Pancreas (tissue), 10 donors: ENCODE results near the gene FGD3. TPM values are rescaled to one million over a fixed set of nuclear protein-coding genes. Genes with fewer than 3 reads are reported as not detected.

Experiments used
- ATAC-seq, 4 donors: fragments of 200-7000 bp; cut with Tn5 transposase; one replicate each; pipeline versions ENCODE4 v1.8.0 to v1.9.1; 2020; ENCODE audit warnings: mild to moderate bottlenecking in 4 of 4, moderate library complexity in 4 of 4
- DNase-seq, 6 donors: peaks; one replicate each; pipeline ENCODE4 v3.0.0-alpha.2; 2020
- FAIRE-seq: peaks from 2 replicates; lab custom pipeline; 2012; peaks lifted over from hg19 to GRCh38; lab: Jason Lieb, UNC
- H3K27ac ChIP-seq, 4 donors: fragments of 200-600 bp; sonication (generic); 1 replicate in 3 of 4; 2 replicates in 1 of 4; pipeline versions ENCODE4 v1.5.0 to v1.8.0; 2020
- H3K27me3 ChIP-seq, 4 donors: fragments of 200-600 bp; one replicate each; pipeline ENCODE4 v1.8.0; 2021
- H3K36me3 ChIP-seq, 3 donors: fragments of 200-600 bp; sonication (generic) in 1 of 3; one replicate each; pipeline versions ENCODE4 v1.5.0 to v1.8.0; 2020 to 2021
- H3K4me1 ChIP-seq, 3 donors: fragments of 200-600 bp; one replicate each; pipeline ENCODE4 v1.8.0; 2021
- H3K4me3 ChIP-seq, 4 donors: fragments of 200-600 bp; sonication (generic) in 2 of 4; one replicate each; pipeline versions ENCODE4 v1.5.0 to v1.8.0; 2020 to 2021
- H3K9me3 ChIP-seq, 4 donors: fragments of 200-600 bp; one replicate each; pipeline ENCODE4 v1.8.0; 2021
- CTCF ChIP-seq, 4 donors: fragments of 200-600 bp; sonication (generic) in 3 of 4; IDR thresholded peaks; one replicate each; pipeline versions ENCODE4 v1.5.0 to v1.8.0; 2021; ENCODE audit warnings: antibody characterized with exemption in 4 of 4
- whole genome bisulfite sequencing, 2 donors: extraction: QIAGEN DNeasy Blood & Tissue Kit; methylation state at CpG; one replicate each; pipeline ENCODE4 v1.1.7; 2013; 5-methylcytosine and 5-hydroxymethylcytosine counted together
- intact Hi-C, 3 donors: fragments of 100-400 bp; cut with DNase I; formaldehyde crosslinking; loops; one replicate each; pipeline versions ENCODE4 v1.11.1 to v1.14.2; 2022
- polyA plus RNA-seq, 2 donors: library from polyadenylated mRNA; stranded (reverse); fragments of 200-250 nt; gene quantifications; one replicate each; pipeline ENCODE4 v1.2.3, GENCODE V29; 2013
- total RNA-seq, 6 donors: library from RNA; stranded (reverse); fragmentation: NEBNext Ultra II Directional in 4 of 6; extraction: Animal tissue kit (Norgen Biotek cat#: 25700) in 4 of 6; gene quantifications; one replicate each; pipeline versions ENCODE4 v1.2.1 to v1.2.4, GENCODE V29; 2021 to 2023
- donor health status: healthy with polysubstance abuse.
- donor health status: DM: no; HTN: no; CAD: no; lungs with moderate emphysema.
- donor health status: DM: no; HTN: no; CAD: no.
- donor health status: control.
- donor health status: control.
- donor health status: Bipolar disorder and iron deficiency.
- donor health status: DM: yes; HTN: yes; CAD: no.
- donor health status: DM: no; HTN: no; CAD: no.
- donor health status: DM: no; HTN: no; CAD: no.
- donor health status: DM: yes; HTN: yes; CAD: no.

The FGD3 gene
- total and polyA plus RNA-seq, 8 donors: 5.0 to 27.7 (median 7.8) TPM

- Histone ChIP-seq H3K4me1 (no peaks in the 10 kb centered on the region), H3K36me3 (no peaks in the 10 kb centered on the region), H3K4me3 (no peak overlapping the region), H3K9me3 (no peaks in the 10 kb centered on the region), H3K27me3 (no peaks in the 10 kb centered on the region), H3K27ac (no peak overlapping the region)
- FAIRE-seq (no peak), DNase-seq (no peak), ATAC-seq (no peak)
- intact Hi-C loops: no loop called here
- TF ChIP-seq CTCF (IDR thresholded peaks at IDR 0.05): no peak
- 62 to 76% methylated on average over 9 of the region's 9 CpGs for WGBS, 2 donors
These were observed 83.6 kb downstream of the FGD3 start for GRCh38 chr9:93030642-93031628.

GRCh38 chr9:93031629-93032430 lies 84.5 kb downstream of the FGD3 start:
- DNase-seq (no peak), ATAC-seq (peak in 2 of 4 donors; percentile 13 to 63), FAIRE-seq (no peak)
- Histone ChIP-seq H3K36me3 (no peaks in the 10 kb centered on the region), H3K27ac (no peak overlapping the region), H3K4me1 (no peaks in the 10 kb centered on the region), H3K9me3 (no peaks in the 10 kb centered on the region), H3K4me3 (no peak overlapping the region), H3K27me3 (no peaks in the 10 kb centered on the region)
- intact Hi-C loops: no loop called here
- TF ChIP-seq CTCF (IDR thresholded peaks at IDR 0.05): no peak
- WGBS, 2 donors: 61 to 73% methylated on average over 10 of the region's 10 CpGs

- intact Hi-C loops: no loop called here
- Histone ChIP-seq H3K27me3 (no peaks in the 10 kb centered on the region), H3K9me3 (no peaks in the 10 kb centered on the region), H3K4me3 (no peak overlapping the region), H3K36me3 (no peaks in the 10 kb centered on the region), H3K4me1 (no peaks in the 10 kb centered on the region), H3K27ac (no peak overlapping the region)
- 56 to 72% methylated on average over 12 of the region's 12 CpGs for WGBS, 2 donors
- FAIRE-seq (no peak), DNase-seq (no peak), ATAC-seq (no peak)
- TF ChIP-seq CTCF (IDR thresholded peaks at IDR 0.05): no peak
These were observed 85.2 kb downstream of the FGD3 start for GRCh38 chr9:93032545-93032944.

GRCh38 chr9:93033531-93033930 lies 86.2 kb downstream of the FGD3 start:
- 66 to 71% methylated on average over 6 of the region's 6 CpGs for WGBS, 2 donors
- intact Hi-C loops: no loop called here
- ATAC-seq (no peak), DNase-seq (no peak), FAIRE-seq (no peak)
- Histone ChIP-seq H3K4me1 (no peaks in the 10 kb centered on the region), H3K9me3 (no peaks in the 10 kb centered on the region), H3K27me3 (no peaks in the 10 kb centered on the region), H3K4me3 (no peak overlapping the region), H3K36me3 (no peaks in the 10 kb centered on the region), H3K27ac (no peak overlapping the region)
- no peak for TF ChIP-seq CTCF (IDR thresholded peaks at IDR 0.05)
